AG10803 (cell line): ENCODE measurements around the gene MRFAP1.

ENCODE experiments used
- DNase-seq: peaks from one replicate; pipeline ENCODE4 v3.0.0; 2010; ENCODE audit warnings: low read depth
- H3K4me3 ChIP-seq: 2 replicates; pipeline ENCODE4 v1.5.1; 2011; ENCODE audit warnings: mild to moderate bottlenecking, low read length, control low read depth
- TF ChIP-seq, protein P1 (sequence below): conservative IDR thresholded peaks from 2 replicates; pipeline ENCODE4 v1.5.1; 2011; ENCODE audit warnings: mild to moderate bottlenecking, low read length, control low read depth, inconsistent platforms

The MRFAP1 gene

GRCh38 chr4:6640292-6641163 is at the start of gene MRFAP1:
Gene MRFAP1 (plus strand): TSS chr4:6640685. CDS start chr4:6640863, 178 bp downstream.
- TF ChIP-seq, protein P1, sequence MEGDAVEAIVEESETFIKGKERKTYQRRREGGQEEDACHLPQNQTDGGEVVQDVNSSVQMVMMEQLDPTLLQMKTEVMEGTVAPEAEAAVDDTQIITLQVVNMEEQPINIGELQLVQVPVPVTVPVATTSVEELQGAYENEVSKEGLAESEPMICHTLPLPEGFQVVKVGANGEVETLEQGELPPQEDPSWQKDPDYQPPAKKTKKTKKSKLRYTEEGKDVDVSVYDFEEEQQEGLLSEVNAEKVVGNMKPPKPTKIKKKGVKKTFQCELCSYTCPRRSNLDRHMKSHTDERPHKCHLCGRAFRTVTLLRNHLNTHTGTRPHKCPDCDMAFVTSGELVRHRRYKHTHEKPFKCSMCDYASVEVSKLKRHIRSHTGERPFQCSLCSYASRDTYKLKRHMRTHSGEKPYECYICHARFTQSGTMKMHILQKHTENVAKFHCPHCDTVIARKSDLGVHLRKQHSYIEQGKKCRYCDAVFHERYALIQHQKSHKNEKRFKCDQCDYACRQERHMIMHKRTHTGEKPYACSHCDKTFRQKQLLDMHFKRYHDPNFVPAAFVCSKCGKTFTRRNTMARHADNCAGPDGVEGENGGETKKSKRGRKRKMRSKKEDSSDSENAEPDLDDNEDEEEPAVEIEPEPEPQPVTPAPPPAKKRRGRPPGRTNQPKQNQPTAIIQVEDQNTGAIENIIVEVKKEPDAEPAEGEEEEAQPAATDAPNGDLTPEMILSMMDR = no peak
- DNase-seq = peak; percentile 94
- H3K4me3 ChIP-seq = peak within 1 kb of the TSS; percentile 76

DNA sequence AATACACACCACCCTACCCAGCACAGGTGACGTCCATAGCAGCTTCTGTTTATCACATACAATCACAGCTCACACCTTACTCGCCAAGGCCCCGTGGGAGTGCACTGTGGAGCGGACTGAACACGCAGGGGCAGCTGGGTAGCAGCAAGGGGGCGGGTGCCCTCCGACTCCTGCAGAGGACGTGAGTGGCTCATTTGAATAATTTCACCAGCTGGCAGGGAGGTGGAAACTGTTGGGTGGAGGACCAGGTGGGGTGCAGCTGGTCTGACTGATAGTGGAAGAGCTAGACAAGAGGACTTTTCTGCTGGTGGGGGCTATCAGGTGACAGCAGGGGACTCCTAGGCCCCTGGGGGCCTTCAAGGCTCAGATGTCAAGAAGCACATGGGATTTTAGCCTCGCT is 49.2 kb upstream of the MRFAP1 start:
- TF ChIP-seq, protein P1 = no peak
- no peak for DNase-seq
- H3K4me3 ChIP-seq = no peak overlapping the region

GRCh38 chr4:6591781-6592180 is 48.7 kb upstream of the MRFAP1 start:
- TF ChIP-seq, protein P1 = no peak
- H3K4me3 ChIP-seq = no peak overlapping the region
- no peak for DNase-seq

- H3K4me3 ChIP-seq = no peak overlapping the region
- TF ChIP-seq, protein P1 = no peak
- no peak for DNase-seq
Observed at GRCh38 chr4:6592804-6593563, 47.5 kb upstream of the MRFAP1 start.

- TF ChIP-seq, protein P1 = no peak
- DNase-seq = no peak
- H3K4me3 ChIP-seq = no peak overlapping the region
Observed at GRCh38 chr4:6594341-6594740, 46.1 kb upstream of the MRFAP1 start.

GRCh38 chr4:6594826-6595355 is 45.6 kb upstream of the MRFAP1 start:
- no peak for DNase-seq
- TF ChIP-seq, protein P1 = no peak
- no peak overlapping the region for H3K4me3 ChIP-seq
